Mammary epithelial cell (primary cell): Measurements from ENCODE around the gene MTURN.

ENCODE experiments used
- CTCF ChIP-seq, 2 donors: IDR thresholded peaks in 1 of 2; conservative IDR thresholded peaks in 1 of 2; 2 replicates each; pipeline ENCODE4 v1.5.1; 2011 to 2012; ENCODE audit warnings: inconsistent platforms in 2 of 2, low read length in 2 of 2, mild to moderate bottlenecking in 2 of 2, control low read depth in 1 of 2, low read depth in 1 of 2; ENCODE audit not compliant: insufficient read depth in 1 of 2; ENCODE audit errors: extremely low read depth in 1 of 2
- EZH2 ChIP-seq: IDR thresholded peaks from 2 replicates; pipeline ENCODE4 v1.6.1; 2012; ENCODE audit warnings: low read length, inconsistent platforms, borderline replicate concordance

GRCh38 chr7:30181736-30182522 lies 47.1 kb downstream of the MTURN start:
- TF ChIP-seq CTCF (conservative IDR thresholded peaks at IDR 0.05 in 1 of 2, IDR thresholded peaks at IDR 0.05 in 1 of 2; ENCODE audit: extremely low read depth in 1 of 2, insufficient read depth in 1 of 2, low read depth in 1 of 2, low read length in 2 of 2), result no peak
- TF ChIP-seq EZH2, result no peak
